Neutrophil (primary cell): ENCODE results near the gene CACNG3.
A peak's percentile ranks its signal among the peaks of the same experiment; 100 is the strongest.
"Not testable (repeated sequence)": the region's sequence is repeated elsewhere in the genome, so short reads cannot be mapped to it uniquely, and the experiment has no call there.

ENCODE experiments used
- H3K27ac ChIP-seq: fragments of 200-600 bp; sonication (generic); 2 replicates; pipeline ENCODE4 v1.5.1; 2016; ENCODE audit warnings: mild to moderate bottlenecking, moderate library complexity
- H3K27me3 ChIP-seq: fragments of 200-600 bp; sonication (generic); 2 replicates; pipeline ENCODE4 v1.6.0; 2016; ENCODE audit warnings: mild to moderate bottlenecking
- H3K36me3 ChIP-seq: fragments of 200-600 bp; sonication (generic); 2 replicates; pipeline ENCODE4 v1.5.1; 2017
- H3K4me1 ChIP-seq, 2 experiments: fragments of 200-600 bp in 1 of 2; sonication (generic) in 1 of 2; 1 replicate in 1 of 2; 2 replicates in 1 of 2; pipeline versions ENCODE4 v1.5.1 to v1.6.1; 2013 to 2016; ENCODE audit warnings: low read depth in 1 of 2, low read length in 1 of 2, mild to moderate bottlenecking in 1 of 2, moderate library complexity in 1 of 2; ENCODE audit not compliant: control insufficient read depth in 1 of 2, insufficient read depth in 1 of 2
- H3K4me3 ChIP-seq, 2 experiments: fragments of 200-600 bp in 1 of 2; sonication (generic) in 1 of 2; 1 replicate in 1 of 2; 2 replicates in 1 of 2; pipeline ENCODE4 v1.5.1; 2013 to 2016; ENCODE audit warnings: low read depth in 1 of 2, low read length in 1 of 2, mild to moderate bottlenecking in 1 of 2, moderate library complexity in 1 of 2
- H3K9me3 ChIP-seq: fragments of 200-600 bp; sonication (generic); 2 replicates; pipeline ENCODE4 v1.5.1; 2016
- TF ChIP-seq, protein P1 (sequence below): fragments of 200-600 bp; sonication (generic); IDR thresholded peaks from 2 replicates; pipeline ENCODE4 v1.5.1; 2016; ENCODE audit warnings: antibody characterized with exemption

CACNG3 gene

GRCh38 chr16:24235806-24236205 is 20.3 kb upstream of the CACNG3 start:
- Histone ChIP-seq H3K4me1 (no peaks in the 10 kb centered on the region), H3K36me3 (no peaks in the 10 kb centered on the region), H3K27me3 (peaks cover 14% of the 10 kb centered on the region), H3K27ac (no peak overlapping the region), H3K9me3 (no peaks in the 10 kb centered on the region), H3K4me3 (no peak overlapping the region)
- TF ChIP-seq, protein P1, sequence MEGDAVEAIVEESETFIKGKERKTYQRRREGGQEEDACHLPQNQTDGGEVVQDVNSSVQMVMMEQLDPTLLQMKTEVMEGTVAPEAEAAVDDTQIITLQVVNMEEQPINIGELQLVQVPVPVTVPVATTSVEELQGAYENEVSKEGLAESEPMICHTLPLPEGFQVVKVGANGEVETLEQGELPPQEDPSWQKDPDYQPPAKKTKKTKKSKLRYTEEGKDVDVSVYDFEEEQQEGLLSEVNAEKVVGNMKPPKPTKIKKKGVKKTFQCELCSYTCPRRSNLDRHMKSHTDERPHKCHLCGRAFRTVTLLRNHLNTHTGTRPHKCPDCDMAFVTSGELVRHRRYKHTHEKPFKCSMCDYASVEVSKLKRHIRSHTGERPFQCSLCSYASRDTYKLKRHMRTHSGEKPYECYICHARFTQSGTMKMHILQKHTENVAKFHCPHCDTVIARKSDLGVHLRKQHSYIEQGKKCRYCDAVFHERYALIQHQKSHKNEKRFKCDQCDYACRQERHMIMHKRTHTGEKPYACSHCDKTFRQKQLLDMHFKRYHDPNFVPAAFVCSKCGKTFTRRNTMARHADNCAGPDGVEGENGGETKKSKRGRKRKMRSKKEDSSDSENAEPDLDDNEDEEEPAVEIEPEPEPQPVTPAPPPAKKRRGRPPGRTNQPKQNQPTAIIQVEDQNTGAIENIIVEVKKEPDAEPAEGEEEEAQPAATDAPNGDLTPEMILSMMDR: no peak

- not testable (repeated sequence) for H3K9me3 ChIP-seq, H3K36me3 ChIP-seq, H3K4me3 ChIP-seq, H3K4me1 ChIP-seq, H3K27ac ChIP-seq
- peaks cover 12% of the 10 kb centered on the region for H3K27me3 ChIP-seq
Observed at GRCh38 chr16:24238846-24239245, 17.3 kb upstream of the CACNG3 start.

DNA sequence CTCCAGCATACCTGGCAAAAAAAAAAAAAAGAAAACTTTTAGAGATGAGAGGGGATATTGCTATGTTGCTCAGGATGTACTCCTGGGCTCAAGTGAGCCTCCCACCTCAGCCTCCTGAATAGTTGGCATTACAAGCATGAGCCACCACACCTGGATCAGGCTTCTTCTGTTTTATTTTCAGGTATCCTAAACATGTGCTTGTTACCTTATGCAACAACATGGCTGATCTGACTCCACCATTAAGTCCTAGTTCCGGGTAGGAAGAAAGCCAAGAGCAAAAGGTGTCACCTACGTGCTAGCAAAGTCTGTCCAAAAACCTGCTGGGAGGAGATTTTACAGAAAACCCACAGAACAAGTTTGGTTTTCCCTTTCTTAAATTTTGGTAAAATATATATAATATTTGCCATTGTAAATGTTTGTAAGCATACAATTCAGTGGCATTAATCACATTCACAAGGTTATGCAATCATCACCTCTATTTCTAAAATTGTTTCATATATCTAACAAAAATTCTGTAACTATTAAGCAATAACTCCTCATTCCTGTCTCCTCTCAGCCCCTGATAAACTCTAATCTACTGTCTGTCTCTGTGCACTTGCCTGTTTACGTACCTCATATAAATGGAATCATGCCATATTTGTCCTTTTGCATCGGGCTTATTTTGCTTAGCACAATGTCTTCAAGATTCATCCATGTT is 9.1 kb upstream of the CACNG3 start:
- TF ChIP-seq, protein P1: no peak
- Histone ChIP-seq H3K27me3 (peaks cover 36% of the 10 kb centered on the region), H3K4me1 (no peaks in the 10 kb centered on the region), H3K27ac (no peak overlapping the region), H3K36me3 (no peaks in the 10 kb centered on the region), H3K9me3 (no peaks in the 10 kb centered on the region), H3K4me3 (no peak overlapping the region)

DNA sequence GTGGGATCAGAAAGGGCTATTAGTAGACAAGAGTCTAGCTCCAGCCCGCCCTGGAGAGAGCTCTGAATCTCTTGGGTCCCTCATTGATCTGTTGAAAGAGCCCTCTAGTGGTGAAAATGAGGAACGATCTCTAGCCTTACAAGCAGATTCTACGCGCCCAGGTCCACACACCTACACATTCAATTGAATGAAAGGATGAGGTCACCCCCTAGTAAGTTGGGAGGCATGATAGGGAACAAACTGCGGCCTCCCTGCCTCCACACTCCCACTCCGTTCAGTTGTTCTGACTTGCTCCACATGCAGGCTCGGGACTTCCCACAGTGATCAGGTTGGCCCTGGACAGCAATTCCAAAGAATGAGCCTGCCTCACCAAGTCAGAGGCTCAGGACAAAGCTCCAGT is 2.9 kb upstream of the CACNG3 start:
- Histone ChIP-seq H3K4me1 (no peaks in the 10 kb centered on the region), H3K27ac (no peak overlapping the region), H3K27me3 (peaks cover 68% of the 10 kb centered on the region), H3K4me3 (no peak overlapping the region), H3K9me3 (no peaks in the 10 kb centered on the region), H3K36me3 (no peaks in the 10 kb centered on the region)
- TF ChIP-seq, protein P1: peak; percentile 38

GRCh38 chr16:24257958-24258357 is 1.8 kb downstream of the CACNG3 start:
- Histone ChIP-seq H3K27me3 (peaks cover 80% of the 10 kb centered on the region), H3K4me1 (no peaks in the 10 kb centered on the region), H3K27ac (no peak overlapping the region), H3K4me3 (no peak overlapping the region), H3K36me3 (no peaks in the 10 kb centered on the region), H3K9me3 (no peaks in the 10 kb centered on the region)
- TF ChIP-seq, protein P1: no peak

GRCh38 chr16:24258791-24259190 is 2.7 kb downstream of the CACNG3 start:
- H3K36me3 ChIP-seq: no peaks in the 10 kb centered on the region
- no peaks in the 10 kb centered on the region for H3K4me1 ChIP-seq
- H3K27ac ChIP-seq: no peak overlapping the region
- H3K9me3 ChIP-seq: no peaks in the 10 kb centered on the region
- TF ChIP-seq, protein P1: no peak
- peaks cover 78% of the 10 kb centered on the region for H3K27me3 ChIP-seq
- H3K4me3 ChIP-seq: no peak overlapping the region
